ENCODE measurements around the gene ZNF783. TPM values are rescaled to one million over a fixed set of nuclear protein-coding genes. Genes with fewer than 3 reads are reported as not detected.

The ZNF783 gene
- total and polyA plus RNA-seq, 7 experiments from 2014 or later: 6.2 to 49.2 (median 30.5) TPM

DNA sequence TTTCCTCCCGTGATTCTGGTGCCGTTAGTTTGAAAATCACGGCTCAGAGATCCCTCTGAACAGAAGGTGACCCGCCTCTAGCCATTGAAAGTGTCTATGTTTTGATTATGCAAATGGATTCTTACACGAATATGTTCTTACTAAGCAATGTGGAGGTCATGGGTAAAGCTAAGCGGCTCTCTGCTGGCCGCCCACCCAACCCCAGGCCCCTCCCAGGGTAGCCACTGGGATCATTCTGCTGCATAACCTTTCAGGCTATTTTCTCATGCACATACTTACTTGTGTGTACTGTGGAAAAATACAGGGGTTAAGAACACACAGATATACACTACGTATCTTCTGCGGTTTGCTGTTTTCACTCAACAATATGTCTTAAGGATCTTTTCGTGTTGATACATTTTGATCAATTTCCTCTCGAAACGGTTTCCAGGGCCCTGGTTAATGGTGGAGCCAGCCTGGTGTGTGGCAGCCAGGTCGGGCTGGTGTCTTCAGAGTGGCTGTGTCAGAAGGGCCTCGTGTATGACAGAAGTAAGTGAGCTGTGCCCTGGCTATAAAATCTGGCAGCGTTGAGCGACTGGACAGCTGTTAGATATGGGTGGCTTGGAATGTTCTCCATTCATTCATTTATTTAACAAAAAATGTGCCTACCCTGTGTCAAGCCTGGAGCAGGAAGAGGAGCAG, 29.9 kb downstream of the ZNF783 start:
- ChIA-PET CTCF (no interaction called here), POLR2A (no interaction called here)
- Mint-ChIP-seq H3K9me3 (no peaks in the 10 kb centered on the region), H3K4me3 (no peak overlapping the region), H3K36me3 (peaks cover 0 to 27% (median 5%) of the 10 kb centered on the region in 5 donors), H3K27ac (no peak overlapping the region), H3K27me3 (no peaks in the 10 kb centered on the region), H3K4me1 (peaks cover 10 to 20% (median 19%) of the 10 kb centered on the region in 7 donors)
- H3K4me3 ChIP-seq (ENCODE audit: low read length): no peak overlapping the region
- no peak overlapping the region for H3K27ac ChIP-seq (ENCODE audit: low read depth, low read length)
- intact Hi-C loops (cut with micrococcal nuclease): no loop called here
- no peaks in the 10 kb centered on the region for H3K27me3 ChIP-seq (ENCODE audit: control insufficient read depth in 2 of 2, insufficient read depth in 2 of 2, low read length in 2 of 2)
- ATAC-seq (no peak), DNase-seq (peak in 1 of 9 donors; percentile 1)
- peaks cover 5 to 6% of the 10 kb centered on the region in 2 donors for H3K4me1 ChIP-seq (ENCODE audit: control insufficient read depth in 2 of 2, insufficient read depth in 2 of 2, low read length in 2 of 2)
- peaks cover 0 to 56% (median 9%) of the 10 kb centered on the region in 3 experiments for H3K36me3 ChIP-seq (ENCODE audit: control insufficient read depth in 2 of 3, insufficient read depth in 3 of 3, low read length in 3 of 3)
- no peaks in the 10 kb centered on the region for H3K9me3 ChIP-seq (ENCODE audit: control insufficient read depth in 2 of 3, low read length in 3 of 3)

DNA sequence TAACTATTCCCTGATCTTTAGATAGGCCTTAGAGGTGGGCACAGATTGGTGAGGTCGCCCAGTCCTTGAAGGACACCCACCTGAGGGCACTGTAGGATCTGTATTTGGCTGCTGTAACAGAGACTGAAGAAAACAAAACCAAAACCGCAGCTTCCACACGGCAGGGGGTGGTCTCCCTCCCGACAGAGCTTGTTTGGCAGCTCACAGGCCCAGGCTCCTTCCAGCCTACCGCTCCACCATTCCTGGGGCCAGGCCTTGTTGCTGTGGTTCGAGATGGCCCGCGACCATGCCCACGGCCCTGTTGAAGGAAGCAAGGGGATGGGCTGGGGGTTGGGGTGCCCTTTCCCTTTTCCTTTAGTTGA, 30.4 kb downstream of the ZNF783 start:
- peaks cover 0 to under 1% of the 10 kb centered on the region in 2 donors for H3K4me1 ChIP-seq (ENCODE audit: control insufficient read depth in 2 of 2, insufficient read depth in 2 of 2, low read length in 2 of 2)
- POLR2A ChIA-PET: no interaction called here
- peaks cover 0 to 56% (median 9%) of the 10 kb centered on the region in 3 experiments for H3K36me3 ChIP-seq (ENCODE audit: control insufficient read depth in 2 of 3, insufficient read depth in 3 of 3, low read length in 3 of 3)
- DNase-seq (no peak), ATAC-seq (no peak)
- no peaks in the 10 kb centered on the region for H3K9me3 ChIP-seq (ENCODE audit: control insufficient read depth in 2 of 3, low read length in 3 of 3)
- Mint-ChIP-seq H3K27ac (no peak overlapping the region), H3K27me3 (no peaks in the 10 kb centered on the region), H3K36me3 (peaks cover 0 to 27% (median 5%) of the 10 kb centered on the region in 5 donors), H3K4me1 (peaks cover 5 to 14% (median 13%) of the 10 kb centered on the region in 7 donors), H3K9me3 (no peaks in the 10 kb centered on the region), H3K4me3 (no peak overlapping the region)
- intact Hi-C loops (cut with micrococcal nuclease): no loop called here
- H3K27me3 ChIP-seq (ENCODE audit: control insufficient read depth in 2 of 2, insufficient read depth in 2 of 2, low read length in 2 of 2): no peaks in the 10 kb centered on the region
- H3K4me3 ChIP-seq (ENCODE audit: low read length): no peak overlapping the region
- CTCF ChIA-PET: no interaction called here
- H3K27ac ChIP-seq (ENCODE audit: low read depth, low read length): no peak overlapping the region

DNA sequence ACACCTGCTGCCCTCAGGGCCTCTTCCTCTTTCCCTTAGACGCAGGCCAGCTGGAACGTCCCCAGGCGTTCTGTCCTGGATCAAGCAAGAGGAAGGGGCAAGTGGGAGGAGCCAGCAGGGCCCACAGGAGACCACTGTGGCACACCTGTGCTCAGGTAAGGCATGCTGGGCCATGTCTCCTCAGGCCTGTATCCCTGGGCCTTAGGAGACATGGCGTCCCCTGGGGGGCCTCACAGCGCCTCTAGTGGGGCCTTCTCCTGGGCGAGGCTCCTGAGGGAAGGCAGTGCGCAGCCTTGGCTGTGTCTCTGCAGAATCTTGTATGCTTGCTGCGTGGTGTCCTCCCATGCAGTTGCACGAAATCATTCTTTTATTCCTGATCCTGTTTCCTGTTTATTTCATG, 31.3 kb downstream of the ZNF783 start:
- H3K9me3 Mint-ChIP-seq: peaks cover 0 to under 1% (median 0%) of the 10 kb centered on the region in 11 donors
- Histone ChIP-seq H3K9me3 (ENCODE audit: control insufficient read depth in 2 of 3, low read length in 3 of 3) (peaks cover 0 to under 1% (median 0%) of the 10 kb centered on the region in 3 experiments), H3K27me3 (ENCODE audit: control insufficient read depth in 2 of 2, insufficient read depth in 2 of 2, low read length in 2 of 2) (no peaks in the 10 kb centered on the region), H3K4me1 (ENCODE audit: control insufficient read depth in 2 of 2, insufficient read depth in 2 of 2, low read length in 2 of 2) (no peaks in the 10 kb centered on the region), H3K36me3 (ENCODE audit: control insufficient read depth in 2 of 3, insufficient read depth in 3 of 3, low read length in 3 of 3) (peaks cover 0 to 50% (median 9%) of the 10 kb centered on the region in 3 experiments), H3K27ac (ENCODE audit: low read depth, low read length) (no peak overlapping the region), H3K4me3 (ENCODE audit: low read length) (no peak overlapping the region)
- H3K27me3 Mint-ChIP-seq: no peaks in the 10 kb centered on the region
- intact Hi-C loops (cut with micrococcal nuclease): no loop called here
- H3K4me3 Mint-ChIP-seq: no peak overlapping the region
- no peak overlapping the region for H3K27ac Mint-ChIP-seq
- no peak for DNase-seq
- H3K36me3 Mint-ChIP-seq: peaks cover 0 to 19% (median 4%) of the 10 kb centered on the region in 5 donors
- peaks cover 4 to 9% (median 5%) of the 10 kb centered on the region in 7 donors for H3K4me1 Mint-ChIP-seq
- POLR2A ChIA-PET: no interaction called here
- ATAC-seq: no peak
- CTCF ChIA-PET: no interaction called here

DNA sequence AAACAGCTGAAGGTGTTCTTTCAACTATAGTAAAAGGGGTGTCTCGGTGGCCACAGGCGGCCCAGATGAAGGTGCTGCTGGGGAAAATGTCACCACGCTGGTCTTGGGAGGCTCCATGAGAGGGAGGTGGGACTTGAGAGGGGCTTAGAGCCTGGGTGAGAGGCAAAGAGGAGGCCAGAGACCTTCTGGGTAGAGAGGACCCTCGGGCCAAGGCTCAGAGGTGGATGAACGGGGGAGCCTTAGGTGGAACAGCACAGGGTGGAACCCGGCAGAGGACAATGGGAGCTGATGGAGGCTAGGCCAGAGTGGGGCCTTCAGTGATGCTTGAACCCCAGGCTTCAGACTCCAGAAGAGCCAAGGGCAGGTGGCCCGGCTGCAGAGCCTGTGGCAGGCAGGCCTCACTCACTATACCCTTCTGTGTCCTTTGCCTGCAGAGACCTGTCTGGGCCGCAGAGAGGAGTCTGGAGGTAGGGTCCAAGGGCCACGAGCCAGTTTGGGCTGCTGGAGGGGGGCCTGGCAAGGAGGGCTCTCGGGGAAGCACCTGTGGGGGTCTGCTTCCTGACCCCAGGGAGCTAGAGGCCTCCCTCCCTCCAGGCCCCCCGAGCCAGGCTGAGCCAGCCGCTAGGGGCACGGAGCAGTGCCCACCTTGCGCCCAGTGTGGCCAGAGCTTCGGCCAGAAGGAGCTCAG, 32.1 kb downstream of the ZNF783 start:
- Mint-ChIP-seq H3K4me1 (peaks cover 0 to 9% (median 5%) of the 10 kb centered on the region in 7 donors), H3K9me3 (peaks cover 0 to 4% (median 0%) of the 10 kb centered on the region in 11 donors), H3K36me3 (peaks cover 0 to 18% (median 4%) of the 10 kb centered on the region in 5 donors), H3K4me3 (no peak overlapping the region), H3K27ac (no peak overlapping the region), H3K27me3 (no peaks in the 10 kb centered on the region)
- DNase-seq (peak in 1 of 9 donors; percentile 18), ATAC-seq (no peak)
- Histone ChIP-seq H3K27ac (ENCODE audit: low read depth, low read length) (no peak overlapping the region), H3K4me1 (ENCODE audit: control insufficient read depth in 2 of 2, insufficient read depth in 2 of 2, low read length in 2 of 2) (no peaks in the 10 kb centered on the region), H3K4me3 (ENCODE audit: low read length) (no peak overlapping the region), H3K9me3 (ENCODE audit: control insufficient read depth in 2 of 3, low read length in 3 of 3) (peaks cover 0 to 4% (median 0%) of the 10 kb centered on the region in 3 experiments), H3K27me3 (ENCODE audit: control insufficient read depth in 2 of 2, insufficient read depth in 2 of 2, low read length in 2 of 2) (no peaks in the 10 kb centered on the region), H3K36me3 (ENCODE audit: control insufficient read depth in 2 of 3, insufficient read depth in 3 of 3, low read length in 3 of 3) (peaks cover 0 to 48% (median 9%) of the 10 kb centered on the region in 3 experiments)
- POLR2A ChIA-PET: interaction anchor here (0.5 kb wide), 1 partner anchor 444 kb away, joined by 3 read pairs; no protein-coding TSS in a partner anchor
- CTCF ChIA-PET: no interaction called here
- intact Hi-C loops (cut with micrococcal nuclease): no loop called here

DNA sequence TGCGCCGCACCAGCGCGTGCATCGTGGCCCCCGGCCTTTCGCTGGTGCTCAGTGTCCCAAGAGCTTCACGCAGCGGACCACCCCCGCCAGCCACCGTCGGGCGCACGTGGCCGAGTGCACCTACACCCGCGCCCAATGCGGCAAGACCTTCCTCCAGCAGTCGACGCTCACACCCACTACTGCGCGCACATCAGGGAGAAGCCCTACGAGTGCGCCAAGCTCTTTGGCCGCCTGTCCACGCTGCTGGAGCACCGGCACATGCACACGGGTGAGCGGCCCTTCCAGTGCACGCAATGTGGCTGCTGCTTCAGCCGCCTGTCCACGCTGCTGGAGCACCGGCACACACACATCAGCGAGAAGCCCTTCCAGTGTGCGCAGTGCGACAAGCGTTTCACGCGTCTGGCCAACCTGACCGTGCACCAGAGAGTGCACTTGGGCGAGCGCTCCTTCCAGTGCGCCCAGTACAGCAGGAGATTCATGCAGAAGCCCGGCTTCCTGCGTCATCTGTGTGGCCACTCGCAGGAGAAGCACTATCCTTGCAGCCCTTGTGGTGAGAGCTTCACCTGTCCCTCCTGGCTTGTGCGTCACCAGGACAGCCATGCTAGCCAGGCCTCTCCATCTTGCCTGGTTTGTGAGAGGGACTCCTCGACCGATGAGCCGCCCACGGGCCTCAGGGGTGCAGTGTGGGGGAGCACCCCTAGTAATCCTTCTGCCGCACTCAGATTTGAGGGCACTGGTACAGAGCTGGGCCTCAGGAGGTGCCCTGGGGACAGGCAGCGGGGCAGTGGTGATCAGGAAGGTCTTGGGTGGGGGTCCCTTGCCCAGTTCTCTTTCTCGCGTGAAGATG, 32.9 kb downstream of the ZNF783 start:
- H3K4me3 ChIP-seq (ENCODE audit: low read length): no peak overlapping the region
- ChIA-PET POLR2A (interaction anchor here (0.5 kb wide), 1 partner anchor 444 kb away, joined by 3 read pairs; no protein-coding TSS in a partner anchor), CTCF (no interaction called here)
- peaks cover 0 to 4% (median 0%) of the 10 kb centered on the region in 3 experiments for H3K9me3 ChIP-seq (ENCODE audit: control insufficient read depth in 2 of 3, low read length in 3 of 3)
- no peak overlapping the region for H3K27ac ChIP-seq (ENCODE audit: low read depth, low read length)
- H3K36me3 Mint-ChIP-seq: peaks cover 0 to 14% (median 4%) of the 10 kb centered on the region in 5 donors
- DNase-seq: peak in 1 of 9 donors; percentile 15
- no peaks in the 10 kb centered on the region for H3K27me3 Mint-ChIP-seq
- H3K9me3 Mint-ChIP-seq: peaks cover 0 to 4% (median 0%) of the 10 kb centered on the region in 11 donors
- H3K4me3 Mint-ChIP-seq: no peak overlapping the region
- intact Hi-C loops (cut with micrococcal nuclease): no loop called here
- peaks cover 0 to 9% (median 5%) of the 10 kb centered on the region in 7 donors for H3K4me1 Mint-ChIP-seq
- H3K4me1 ChIP-seq (ENCODE audit: control insufficient read depth in 2 of 2, insufficient read depth in 2 of 2, low read length in 2 of 2): no peaks in the 10 kb centered on the region
- H3K27ac Mint-ChIP-seq: no peak overlapping the region
- ATAC-seq: no peak
- H3K36me3 ChIP-seq (ENCODE audit: control insufficient read depth in 2 of 3, insufficient read depth in 3 of 3, low read length in 3 of 3): peaks cover 0 to 43% (median 4%) of the 10 kb centered on the region in 3 experiments
- no peaks in the 10 kb centered on the region for H3K27me3 ChIP-seq (ENCODE audit: control insufficient read depth in 2 of 2, insufficient read depth in 2 of 2, low read length in 2 of 2)

DNA sequence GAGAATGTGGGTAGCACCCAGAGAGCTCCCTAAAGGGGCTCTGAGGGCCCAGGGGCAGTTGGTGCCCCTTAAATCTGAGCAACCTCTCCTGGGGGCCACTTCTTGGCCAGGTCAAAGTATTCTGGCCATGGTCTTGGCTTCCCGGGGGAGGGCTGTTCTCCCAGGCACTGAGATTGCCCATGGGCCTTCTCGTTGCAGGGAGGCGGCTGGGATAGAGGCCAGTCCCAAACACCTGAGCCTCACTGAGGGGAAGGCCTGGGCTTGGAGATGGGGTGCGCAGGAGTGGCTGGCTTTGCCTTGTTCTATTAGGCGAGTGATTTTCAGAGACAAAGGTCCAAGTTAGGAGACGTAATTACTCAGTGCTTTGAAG, 33.5 kb downstream of the ZNF783 start:
- peaks cover 0 to 39% (median 4%) of the 10 kb centered on the region in 3 experiments for H3K36me3 ChIP-seq (ENCODE audit: control insufficient read depth in 2 of 3, insufficient read depth in 3 of 3, low read length in 3 of 3)
- H3K27me3 Mint-ChIP-seq: no peaks in the 10 kb centered on the region
- no peak overlapping the region for H3K27ac ChIP-seq (ENCODE audit: low read depth, low read length)
- no peak overlapping the region for H3K4me3 ChIP-seq (ENCODE audit: low read length)
- POLR2A ChIA-PET: no interaction called here
- no peaks in the 10 kb centered on the region for H3K4me1 ChIP-seq (ENCODE audit: control insufficient read depth in 2 of 2, insufficient read depth in 2 of 2, low read length in 2 of 2)
- H3K4me1 Mint-ChIP-seq: peaks cover 0 to 9% (median 4%) of the 10 kb centered on the region in 7 donors
- peaks cover 0 to 14% (median 4%) of the 10 kb centered on the region in 5 donors for H3K36me3 Mint-ChIP-seq
- CTCF ChIA-PET: no interaction called here
- peaks cover 0 to 4% (median 0%) of the 10 kb centered on the region in 11 donors for H3K9me3 Mint-ChIP-seq
- no peak overlapping the region for H3K27ac Mint-ChIP-seq
- ATAC-seq (no peak), DNase-seq (peak in 1 of 9 donors; percentile 15)
- no peak overlapping the region for H3K4me3 Mint-ChIP-seq
- intact Hi-C loops (cut with micrococcal nuclease): no loop called here
- H3K9me3 ChIP-seq (ENCODE audit: control insufficient read depth in 2 of 3, low read length in 3 of 3): peaks cover 0 to 4% (median 0%) of the 10 kb centered on the region in 3 experiments
- no peaks in the 10 kb centered on the region for H3K27me3 ChIP-seq (ENCODE audit: control insufficient read depth in 2 of 2, insufficient read depth in 2 of 2, low read length in 2 of 2)

All from naive thymus-derived CD4-positive, alpha-beta T cell (primary cell).